ENCODE results near the gene MAB21L4. TPM values are rescaled to one million over a fixed set of nuclear protein-coding genes. Genes with fewer than 3 reads are reported as not detected.

MAB21L4 gene
- total RNA-seq, 1 experiment from 2014 or later, result 0.15 TPM

- Histone ChIP-seq H3T11ph (ENCODE audit: low read length) (no peak overlapping the region), H3K4me1 (ENCODE audit: insufficient read depth, low read length) (no peaks in the 10 kb centered on the region), H3K4ac (ENCODE audit: low read depth, low read length) (no peak overlapping the region), H3K9me3 (ENCODE audit: control insufficient read depth, low read depth, low read length) (no peaks in the 10 kb centered on the region), H3K79me2 (ENCODE audit: insufficient read depth, low read length) (no peaks in the 10 kb centered on the region), H2BK5ac (ENCODE audit: insufficient read length, low read length) (no peak overlapping the region), H3K23me2 (ENCODE audit: insufficient read length, low read depth, low read length, poor library complexity, severe bottlenecking) (no peaks in the 10 kb centered on the region), H2BK20ac (ENCODE audit: low read depth, low read length, poor library complexity, severe bottlenecking) (no peak overlapping the region), H3K56ac (ENCODE audit: insufficient read length, low read depth, low read length) (no peak overlapping the region), H2BK120ac (ENCODE audit: low read depth, low read length, poor library complexity, severe bottlenecking) (no peak overlapping the region), H3K23ac (ENCODE audit: insufficient read length, low read depth, low read length) (no peak overlapping the region), H2AK5ac (ENCODE audit: insufficient read length, low read length) (no peak overlapping the region), H3K27me3 (ENCODE audit: insufficient read depth, low read length) (no peaks in the 10 kb centered on the region), H4K5ac (ENCODE audit: insufficient read length, low read depth, low read length) (no peak overlapping the region), H4K20me1 (ENCODE audit: control insufficient read depth, insufficient read depth, insufficient read length) (no peaks in the 10 kb centered on the region), H2BK15ac (ENCODE audit: low read depth, low read length) (no peak overlapping the region), H3K9ac (ENCODE audit: extremely low read depth, insufficient read length, low read length) (no peak overlapping the region), H4K8ac (replicated peaks; ENCODE audit: insufficient read length, low read depth, low read length) (no peak overlapping the region), H3K18ac (ENCODE audit: insufficient read length, low read depth, low read length) (no peak overlapping the region), H4K91ac (ENCODE audit: insufficient read length, low read depth, low read length) (peak overlapping the region; percentile 72), H3K14ac (ENCODE audit: insufficient read depth, low read length) (peak overlapping the region; percentile 28; the same call in 1 of the 2 replicates), H3K79me1 (ENCODE audit: insufficient read depth, low read depth, low read length, poor library complexity, severe bottlenecking) (no peaks in the 10 kb centered on the region), H2BK12ac (ENCODE audit: insufficient read length, low read depth, low read length) (no peak overlapping the region), H3K27ac (ENCODE audit: insufficient read length, low read depth, low read length) (no peak overlapping the region), H2AFZ (ENCODE audit: low read length) (no peak overlapping the region), H3K4me2 (ENCODE audit: insufficient read depth, insufficient read length, low read length) (no peak overlapping the region)
- TF ChIP-seq, protein P1, sequence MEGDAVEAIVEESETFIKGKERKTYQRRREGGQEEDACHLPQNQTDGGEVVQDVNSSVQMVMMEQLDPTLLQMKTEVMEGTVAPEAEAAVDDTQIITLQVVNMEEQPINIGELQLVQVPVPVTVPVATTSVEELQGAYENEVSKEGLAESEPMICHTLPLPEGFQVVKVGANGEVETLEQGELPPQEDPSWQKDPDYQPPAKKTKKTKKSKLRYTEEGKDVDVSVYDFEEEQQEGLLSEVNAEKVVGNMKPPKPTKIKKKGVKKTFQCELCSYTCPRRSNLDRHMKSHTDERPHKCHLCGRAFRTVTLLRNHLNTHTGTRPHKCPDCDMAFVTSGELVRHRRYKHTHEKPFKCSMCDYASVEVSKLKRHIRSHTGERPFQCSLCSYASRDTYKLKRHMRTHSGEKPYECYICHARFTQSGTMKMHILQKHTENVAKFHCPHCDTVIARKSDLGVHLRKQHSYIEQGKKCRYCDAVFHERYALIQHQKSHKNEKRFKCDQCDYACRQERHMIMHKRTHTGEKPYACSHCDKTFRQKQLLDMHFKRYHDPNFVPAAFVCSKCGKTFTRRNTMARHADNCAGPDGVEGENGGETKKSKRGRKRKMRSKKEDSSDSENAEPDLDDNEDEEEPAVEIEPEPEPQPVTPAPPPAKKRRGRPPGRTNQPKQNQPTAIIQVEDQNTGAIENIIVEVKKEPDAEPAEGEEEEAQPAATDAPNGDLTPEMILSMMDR (conservative IDR thresholded peaks at IDR 0.05), result no peak
- H3K4me3 Mint-ChIP-seq, result no peak overlapping the region
- H3K4me1 Mint-ChIP-seq, result no peaks in the 10 kb centered on the region
- H3K27ac Mint-ChIP-seq, result peak overlapping the region in 1 of 3 experiments; percentile 80; a peak in 1 of 7 replicates
- no CpG with 5 or more reads among the region's 10 CpGs for WGBS (ENCODE audit: extremely low coverage, insufficient read length, low lambda C conversion rate)
- H3K27me3 Mint-ChIP-seq (ENCODE audit: low read depth), result no peaks in the 10 kb centered on the region; the same call in 1 of the 2 replicates
- no peaks in the 10 kb centered on the region for H3K36me3 Mint-ChIP-seq (ENCODE audit: insufficient read depth in 1 of 3, low read depth in 3 of 3)
- H3K9me3 Mint-ChIP-seq, result no peaks in the 10 kb centered on the region
- no peak for DNase-seq
These were observed 33.6 kb upstream of the MAB21L4 start for GRCh38 chr2:240929364-240930095.

Data from H9 (cell line).